ENCODE data around the gene CEP112. TPM values are rescaled to one million over a fixed set of nuclear protein-coding genes. Genes with fewer than 3 reads are reported as not detected.

CEP112 gene
- total and polyA plus RNA-seq, 9 of the 15 experiments (the other 6 are each of a cell fraction or from before 2014, with no cell fraction given) = 0.84 TPM; not detected in 8

GRCh38 chr17:65926599-65926998 is 265.3 kb downstream of the CEP112 start:
- FAIRE-seq (no peak), DNase-seq (ENCODE audit: extremely low read depth in 1 of 4, low spot score in 3 of 4) (no peak), ATAC-seq (no peak)
- no TSS peak for BruUV-seq (replicated peaks)
- intact Hi-C loops (cut with micrococcal nuclease) (no loop called here), in situ Hi-C loops (cut with MboI) (no loop called here)
- Histone ChIP-seq H3K9me1 (ENCODE audit: control insufficient read depth, insufficient read depth, low read length) (no peaks in the 10 kb centered on the region), H2AFZ (ENCODE audit: low read depth, low read length) (no peak overlapping the region), H3K4me1 (replicated peaks in 1 of 2; ENCODE audit: control insufficient read depth in 2 of 2, insufficient read depth in 2 of 2, low read length in 2 of 2) (no peaks in the 10 kb centered on the region), H4K20me1 (replicated peaks; ENCODE audit: control insufficient read depth, insufficient read depth, low read length) (no peaks in the 10 kb centered on the region), H3K27me3 (ENCODE audit: control insufficient read depth in 2 of 2, insufficient read depth in 2 of 2, low read length in 2 of 2) (no peaks in the 10 kb centered on the region), H3K9ac (ENCODE audit: insufficient read depth in 1 of 2, low read depth in 2 of 2, low read length in 2 of 2) (no peak overlapping the region), H3K79me2 (ENCODE audit: control insufficient read depth, insufficient read depth, low read length) (no peaks in the 10 kb centered on the region), H3K27ac (ENCODE audit: extremely low read depth, low read depth, low read length) (no peak overlapping the region), H3K9me3 (replicated peaks; ENCODE audit: control insufficient read depth, insufficient read depth, low read depth, low read length) (no peaks in the 10 kb centered on the region), H3K4me2 (ENCODE audit: insufficient read depth, low read length) (no peak overlapping the region), H3K36me3 (ENCODE audit: control insufficient read depth, insufficient read depth, low read length) (no peaks in the 10 kb centered on the region), H3K4me3 (no peak overlapping the region)
- WGBS (ENCODE audit: insufficient coverage, low coverage, missing lambda C conversion rate) = 0% methylated on average over 4 of the region's 5 CpGs
- no peak for TF ChIP-seq ZNF717 (CRISPR knock-in tag; IDR thresholded peaks at IDR 0.05)
- CTCF ChIA-PET (ENCODE audit: low intra/inter-chr PET ratio) = no interaction called here
- POLR2A ChIA-PET = no interaction called here

GRCh38 chr17:65925606-65926307 is 266.2 kb downstream of the CEP112 start:
- no peak overlapping the region for H3K27ac ChIP-seq (ENCODE audit: extremely low read depth, low read depth, low read length)
- no peaks in the 10 kb centered on the region for H3K27me3 ChIP-seq (ENCODE audit: control insufficient read depth in 2 of 2, insufficient read depth in 2 of 2, low read length in 2 of 2)
- H3K4me2 ChIP-seq (ENCODE audit: insufficient read depth, low read length) = no peak overlapping the region
- no peaks in the 10 kb centered on the region for H4K20me1 ChIP-seq (replicated peaks; ENCODE audit: control insufficient read depth, insufficient read depth, low read length)
- no peak for FAIRE-seq
- ChIA-PET POLR2A (interaction anchor here (0.6 to 1.0 kb wide), 2 partner anchors 12 to 14 kb away, joined by 3 read pairs; no protein-coding TSS in a partner anchor), CTCF (ENCODE audit: low intra/inter-chr PET ratio) (no interaction called here)
- TF ChIP-seq ZFX (CRISPR knock-in tag; IDR thresholded peaks at IDR 0.05) (no peak), RNF2 (IDR thresholded peaks at IDR 0.05) (no peak), MYC (IDR thresholded peaks at IDR 0.05; ENCODE audit: low read depth, low read length) (no peak), MYC (CRISPR knock-in tag; IDR thresholded peaks at IDR 0.05; ENCODE audit: borderline replicate concordance, low read depth) (no peak), STAT5A (IDR thresholded peaks at IDR 0.05; ENCODE audit: borderline replicate concordance, low read length) (no peak)
- TF ChIP-seq, protein P1, sequence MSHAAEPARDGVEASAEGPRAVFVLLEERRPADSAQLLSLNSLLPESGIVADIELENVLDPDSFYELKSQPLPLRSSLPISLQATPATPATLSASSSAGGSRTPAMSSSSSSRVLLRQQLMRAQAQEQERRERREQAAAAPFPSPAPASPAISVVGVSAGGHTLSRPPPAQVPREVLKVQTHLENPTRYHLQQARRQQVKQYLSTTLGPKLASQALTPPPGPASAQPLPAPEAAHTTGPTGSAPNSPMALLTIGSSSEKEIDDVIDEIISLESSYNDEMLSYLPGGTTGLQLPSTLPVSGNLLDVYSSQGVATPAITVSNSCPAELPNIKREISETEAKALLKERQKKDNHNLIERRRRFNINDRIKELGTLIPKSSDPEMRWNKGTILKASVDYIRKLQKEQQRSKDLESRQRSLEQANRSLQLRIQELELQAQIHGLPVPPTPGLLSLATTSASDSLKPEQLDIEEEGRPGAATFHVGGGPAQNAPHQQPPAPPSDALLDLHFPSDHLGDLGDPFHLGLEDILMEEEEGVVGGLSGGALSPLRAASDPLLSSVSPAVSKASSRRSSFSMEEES (CRISPR knock-in tag; IDR thresholded peaks at IDR 0.05) = 0 out of 2 replicates have a peak, but pooled peaks have one; percentile 14
- intact Hi-C loops (cut with micrococcal nuclease) = no loop called here
- no peaks in the 10 kb centered on the region for H3K4me1 ChIP-seq (replicated peaks in 1 of 2; ENCODE audit: control insufficient read depth in 2 of 2, insufficient read depth in 2 of 2, low read length in 2 of 2)
- H3K9ac ChIP-seq (ENCODE audit: insufficient read depth in 1 of 2, low read depth in 2 of 2, low read length in 2 of 2) = no peak overlapping the region
- H3K9me3 ChIP-seq (replicated peaks; ENCODE audit: control insufficient read depth, insufficient read depth, low read depth, low read length) = no peaks in the 10 kb centered on the region
- in situ Hi-C loops (cut with MboI) = no loop called here
- no peak for ATAC-seq
- no peak for DNase-seq (ENCODE audit: extremely low read depth in 1 of 4, low spot score in 3 of 4)
- no peaks in the 10 kb centered on the region for H3K9me1 ChIP-seq (ENCODE audit: control insufficient read depth, insufficient read depth, low read length)
- no TSS peak for BruUV-seq (replicated peaks)
- H2AFZ ChIP-seq (ENCODE audit: low read depth, low read length) = no peak overlapping the region
- no peaks in the 10 kb centered on the region for H3K36me3 ChIP-seq (ENCODE audit: control insufficient read depth, insufficient read depth, low read length)
- 4% methylated on average over 8 of the region's 8 CpGs for WGBS (ENCODE audit: insufficient coverage, low coverage, missing lambda C conversion rate)
- H3K79me2 ChIP-seq (ENCODE audit: control insufficient read depth, insufficient read depth, low read length) = no peaks in the 10 kb centered on the region
- no peak overlapping the region for H3K4me3 ChIP-seq
